ENCODE results near the gene CHTF18.

CHTF18 gene

DNA sequence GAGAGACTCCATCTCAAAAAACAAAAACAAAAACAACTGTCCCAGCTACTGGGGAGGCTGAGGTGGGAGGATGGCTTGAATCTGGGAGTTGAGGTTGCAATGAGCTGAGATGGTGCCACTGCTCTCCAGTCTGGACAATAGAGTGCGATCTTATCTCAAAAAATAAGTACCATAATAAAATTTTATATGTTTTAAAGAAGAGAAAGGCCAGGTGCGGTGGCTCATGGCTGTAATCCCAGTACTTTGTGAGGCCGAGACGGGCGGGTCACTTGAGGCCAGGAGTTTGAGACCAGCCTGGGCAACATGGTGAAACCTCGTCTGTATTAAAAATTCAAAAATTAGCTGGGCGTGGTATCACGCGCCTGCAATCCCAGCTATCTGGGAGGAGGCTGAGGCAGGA, 11.6 kb upstream of the CHTF18 start:
- DNase-seq, result no peak

- no peak for DNase-seq
Measured at GRCh38 chr16:777826-778225, 10.6 kb upstream of the CHTF18 start.

DNA sequence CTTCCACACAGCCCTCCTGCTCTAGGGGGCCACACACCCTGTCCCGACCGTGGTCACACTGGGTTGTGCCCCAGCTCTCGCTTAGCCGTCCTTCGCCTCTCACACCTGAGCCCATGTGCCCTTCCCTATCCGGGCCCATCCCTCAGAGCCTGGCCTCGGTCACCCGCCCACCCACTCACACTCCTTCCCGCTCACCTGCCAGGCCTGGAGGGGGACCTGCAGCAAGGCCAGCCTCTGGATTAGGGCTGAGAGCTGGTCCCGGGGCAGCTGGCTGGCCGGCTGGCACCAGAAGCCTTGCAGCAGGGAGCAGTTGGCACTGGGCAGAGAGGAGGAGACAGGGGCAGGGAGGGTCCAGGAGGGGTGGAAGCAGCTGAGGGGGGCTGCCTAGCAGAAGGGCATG, 10.0 kb upstream of the CHTF18 start:
- no peak for DNase-seq

GRCh38 chr16:778909-779527, 9.4 kb upstream of the CHTF18 start:
- DNase-seq, result no peak

DNA sequence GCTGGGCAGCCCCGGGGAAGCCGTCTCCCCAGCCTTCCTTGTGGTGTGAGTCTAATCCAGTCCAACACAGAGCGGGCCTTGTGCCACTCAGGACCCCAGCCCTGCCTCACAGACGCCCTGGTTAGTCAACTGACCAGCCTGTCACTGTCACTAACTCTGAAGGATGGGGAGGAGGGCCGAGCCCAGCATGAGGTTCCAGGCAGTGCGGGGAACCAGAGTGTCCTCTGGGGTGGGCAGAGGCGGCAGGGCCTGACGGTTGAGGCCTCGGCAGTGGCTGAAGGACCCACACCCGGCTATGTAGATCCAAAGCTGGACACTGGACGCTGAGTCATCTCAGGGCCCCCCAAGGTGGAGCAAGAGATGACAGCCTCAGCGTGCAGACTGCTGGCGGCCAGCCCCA, 8.9 kb upstream of the CHTF18 start:
- DNase-seq, result no peak

DNA sequence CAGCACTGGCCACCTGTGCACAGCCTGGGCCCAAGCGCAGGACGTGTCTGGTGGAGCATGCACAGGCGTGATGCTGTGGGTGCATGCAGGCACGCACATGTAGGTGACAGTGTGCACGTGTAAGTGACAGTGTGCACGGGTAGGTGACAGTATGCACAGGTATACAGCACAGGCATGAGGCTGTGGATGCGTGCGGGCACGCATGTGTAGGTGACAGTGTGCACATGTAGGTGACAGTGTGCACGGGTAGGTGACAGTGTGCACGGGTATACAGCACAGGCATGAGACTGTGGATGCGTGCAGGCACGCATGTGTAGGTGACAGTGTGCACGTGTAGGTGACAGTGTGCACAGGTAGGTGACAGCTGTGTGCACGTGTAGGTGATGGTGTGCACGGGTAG, 8.1 kb upstream of the CHTF18 start:
- no peak for DNase-seq

GRCh38 chr16:781346-782010, 6.9 kb upstream of the CHTF18 start:
- no peak for DNase-seq

GRCh38 chr16:782258-782657, 6.2 kb upstream of the CHTF18 start:
- DNase-seq, result no peak

GRCh38 chr16:782766-783403, 5.5 kb upstream of the CHTF18 start:
- no peak for DNase-seq

DNA sequence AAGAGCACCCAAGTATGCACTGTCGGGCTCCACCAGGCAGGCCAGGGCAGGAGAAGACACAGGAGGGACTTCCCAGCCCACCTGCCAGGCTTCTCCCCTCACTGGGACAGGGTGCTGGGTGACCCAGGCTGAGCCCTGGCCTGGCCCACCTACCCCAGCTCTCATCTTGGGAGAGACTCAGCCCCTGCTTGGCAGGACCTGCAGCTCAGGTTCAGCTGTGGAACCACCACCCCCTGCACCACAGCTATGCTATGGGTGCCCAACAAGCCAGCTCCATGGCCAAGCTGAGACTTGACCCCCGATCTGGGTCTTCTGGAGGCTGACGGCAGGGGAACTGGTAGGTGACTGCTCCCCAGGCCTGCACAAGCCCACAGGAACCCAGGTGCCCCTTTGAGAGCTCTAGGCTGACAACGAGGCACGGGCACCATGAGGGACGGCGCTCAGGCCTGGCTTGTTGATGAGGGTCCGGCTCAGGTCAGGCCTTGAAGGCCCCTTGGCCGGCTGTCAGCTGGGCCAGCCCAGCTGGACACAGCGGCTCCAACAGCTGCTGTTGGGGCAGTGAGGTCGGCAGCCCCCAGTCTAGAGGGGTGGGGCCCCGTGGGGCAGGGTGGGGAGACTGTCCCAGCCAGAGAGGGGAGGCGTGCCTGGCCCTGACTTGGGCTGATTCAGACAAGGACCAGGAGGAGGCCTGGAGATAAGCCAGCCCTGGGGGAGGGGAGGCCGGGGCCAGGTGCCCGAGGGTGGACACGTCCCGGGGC, 4.8 kb upstream of the CHTF18 start:
- no peak for DNase-seq

GRCh38 chr16:784431-784830, 4.0 kb upstream of the CHTF18 start:
- DNase-seq, result no peak

DNA sequence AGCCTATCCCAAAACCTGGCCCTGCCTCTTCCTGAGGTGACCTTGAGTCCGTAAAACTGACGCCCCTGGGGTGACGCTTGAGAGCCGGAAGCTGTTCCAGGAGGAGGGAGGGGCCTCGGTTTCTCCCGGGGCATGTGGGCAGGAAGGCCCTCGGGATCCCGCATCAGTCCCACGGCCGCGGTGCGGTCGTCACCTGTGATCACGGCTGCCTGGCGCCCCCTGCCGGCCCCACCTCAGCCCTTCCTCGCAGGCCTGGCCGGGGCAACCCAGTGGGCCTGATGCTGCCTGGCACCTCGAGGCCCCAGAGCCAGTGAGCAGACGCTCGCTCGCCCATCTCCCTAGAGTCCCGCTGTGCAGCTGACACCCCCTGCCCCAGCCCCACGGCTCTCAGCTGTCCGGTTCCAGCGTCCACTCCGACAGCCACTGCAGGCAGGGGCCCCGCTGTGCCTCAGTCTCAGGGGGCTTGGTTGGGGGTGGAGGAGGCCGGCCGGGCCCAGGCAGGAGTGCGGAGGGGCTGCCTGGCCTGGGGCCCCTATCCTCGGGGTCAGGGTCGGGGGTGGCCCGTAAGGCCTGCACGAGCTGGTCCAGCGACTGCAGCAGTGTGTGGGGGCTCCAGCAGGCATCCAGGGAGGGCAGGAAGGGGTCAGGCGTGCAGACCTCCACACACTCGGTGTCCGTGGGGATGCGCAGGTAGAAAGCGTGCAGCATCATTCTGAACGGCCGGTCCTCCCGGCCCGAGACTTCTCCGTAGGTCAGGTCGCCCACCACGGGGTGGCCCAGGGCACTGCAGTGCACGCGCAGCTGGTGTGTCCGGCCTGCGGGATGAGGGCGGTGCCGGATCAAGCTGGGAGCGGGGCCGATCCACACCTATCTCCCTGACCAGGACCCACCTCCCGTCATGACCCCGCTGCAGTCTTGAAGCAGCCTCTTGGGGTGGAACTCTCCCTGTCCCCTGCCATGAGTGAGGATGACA, 2.6 kb upstream of the CHTF18 start:
- peak; percentile 82 for DNase-seq

GRCh38 chr16:787321-787966, 976 bp upstream of the CHTF18 start:
- DNase-seq, result no peak

DNA sequence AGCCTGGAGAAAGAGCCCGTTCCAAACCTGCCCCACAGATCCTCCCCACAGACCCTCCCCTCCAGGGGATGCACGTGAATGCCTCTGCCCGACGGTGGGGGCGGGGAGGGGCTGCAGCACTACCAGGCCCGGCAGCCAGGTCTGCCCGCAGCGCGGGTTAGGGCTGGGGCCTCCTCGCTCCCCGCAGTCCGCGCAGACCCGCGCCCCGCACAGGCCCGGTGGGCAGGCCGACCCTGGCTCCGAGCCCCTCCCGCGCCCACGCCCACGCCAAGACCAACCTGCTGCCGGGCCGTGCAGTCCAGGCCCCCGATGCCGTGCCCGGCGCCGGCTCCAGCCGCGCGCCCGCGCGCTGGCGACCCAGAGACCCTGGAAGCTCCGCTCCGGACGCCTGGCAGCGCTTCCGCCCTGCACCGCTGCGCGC, 432 bp upstream of the CHTF18 start, which contains the start of gene RPUSD1:
RPUSD1 (minus strand) TSS at position 404 of the 421 bp plus-strand sequence. CDS start 644 bp downstream, outside the sequence.
- no peak for DNase-seq

- DNase-seq, result no peak
Measured at GRCh38 chr16:789191-789850, 901 bp downstream of the CHTF18 start.

- no peak for DNase-seq
Measured at GRCh38 chr16:790086-790485, 1.7 kb downstream of the CHTF18 start.

- no peak for DNase-seq
Measured at GRCh38 chr16:791131-791530, 2.7 kb downstream of the CHTF18 start.

DNA sequence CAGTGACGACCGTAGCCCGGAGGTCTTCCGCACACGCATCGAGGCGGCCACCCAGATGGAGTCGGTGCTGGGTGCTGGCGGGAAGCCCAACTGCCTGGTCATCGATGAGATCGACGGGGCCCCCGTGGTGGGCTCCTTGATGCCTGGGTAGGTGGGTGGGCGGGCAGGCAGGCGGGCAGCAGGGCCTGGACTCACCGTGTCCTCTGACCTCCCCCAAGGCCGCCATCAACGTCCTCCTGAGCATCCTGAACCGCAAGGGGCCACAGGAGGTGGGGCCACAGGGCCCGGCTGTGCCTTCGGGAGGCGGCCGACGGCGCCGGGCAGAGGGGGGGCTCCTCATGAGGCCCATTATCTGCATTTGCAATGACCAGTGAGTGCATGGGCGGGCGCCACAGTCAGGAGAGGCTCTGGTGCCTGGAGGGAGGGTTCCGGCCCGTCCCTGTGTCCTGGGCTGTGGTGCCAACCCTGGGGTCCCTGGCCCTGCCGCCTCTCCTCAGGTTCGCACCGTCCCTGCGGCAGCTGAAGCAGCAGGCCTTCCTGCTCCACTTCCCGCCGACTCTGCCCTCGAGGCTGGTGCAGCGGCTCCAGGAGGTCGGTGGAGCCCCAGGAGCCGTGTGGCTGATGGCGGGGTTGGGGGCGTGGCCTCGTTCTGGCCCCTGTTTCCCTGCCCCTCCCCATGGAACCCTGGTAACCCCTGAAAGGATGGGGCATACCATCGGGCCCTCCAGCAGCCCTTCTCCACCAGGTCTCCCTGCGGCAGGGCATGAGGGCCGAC, 4.0 kb downstream of the CHTF18 start:
- no peak for DNase-seq

- DNase-seq, result no peak
Measured at GRCh38 chr16:793414-793813, 5.0 kb downstream of the CHTF18 start.

- DNase-seq, result no peak
Measured at GRCh38 chr16:794091-794822, 5.8 kb downstream of the CHTF18 start.

Data from activated T-cell treated with anti-CD3 and anti-CD28 coated beads, Interleukin-2, amount 50 U/mL, for 1 hour (primary cell).